ENCODE measurements around the gene INPP4A. TPM values are rescaled to one million over a fixed set of nuclear protein-coding genes. Genes with fewer than 3 reads are reported as not detected.

Gene INPP4A
- total and polyA plus RNA-seq, 2 of the 13 experiments (the other 11 are each of a cell fraction or from before 2014, with no cell fraction given), result 10.1 to 10.9 TPM

DNA sequence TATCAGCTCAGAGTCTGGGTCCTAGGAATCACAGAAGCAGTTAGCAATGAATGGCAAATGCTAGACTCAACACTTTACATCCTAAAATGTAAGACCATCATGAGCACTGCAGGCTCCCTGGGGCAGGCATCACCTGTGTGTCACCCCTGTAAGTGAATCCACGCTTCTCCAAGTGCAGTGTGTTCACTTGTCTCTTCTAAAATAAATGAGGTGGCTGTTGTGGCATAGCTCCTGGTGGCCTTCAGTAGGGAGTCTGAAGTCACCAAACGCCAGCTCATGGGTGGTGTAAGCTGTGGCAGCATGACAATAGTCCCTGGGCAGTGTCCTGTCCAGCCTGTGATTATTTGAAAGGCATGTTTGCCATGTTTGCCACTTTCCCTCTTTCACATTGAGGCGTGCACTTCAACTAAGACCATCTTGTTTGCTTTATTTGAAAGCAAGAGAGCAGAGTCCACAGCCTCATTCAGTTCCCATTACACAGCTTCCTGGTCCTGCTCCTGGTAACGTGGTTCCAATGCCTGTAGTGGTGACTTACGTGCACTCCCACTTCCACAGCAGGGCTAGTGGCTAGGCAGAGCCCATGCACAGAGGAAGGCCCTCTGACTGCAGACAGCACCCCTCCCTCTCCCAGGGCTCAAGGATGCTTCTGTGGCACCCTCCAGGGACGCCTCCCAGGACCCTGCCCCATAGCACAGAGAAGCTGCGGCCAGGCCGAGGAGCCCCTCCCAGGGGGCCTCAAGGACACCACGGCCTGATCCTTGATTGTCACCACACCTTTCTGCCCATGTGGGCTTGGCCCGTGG lies 139.4 kb downstream of the INPP4A start (continued):
- TF ChIP-seq, protein P1, sequence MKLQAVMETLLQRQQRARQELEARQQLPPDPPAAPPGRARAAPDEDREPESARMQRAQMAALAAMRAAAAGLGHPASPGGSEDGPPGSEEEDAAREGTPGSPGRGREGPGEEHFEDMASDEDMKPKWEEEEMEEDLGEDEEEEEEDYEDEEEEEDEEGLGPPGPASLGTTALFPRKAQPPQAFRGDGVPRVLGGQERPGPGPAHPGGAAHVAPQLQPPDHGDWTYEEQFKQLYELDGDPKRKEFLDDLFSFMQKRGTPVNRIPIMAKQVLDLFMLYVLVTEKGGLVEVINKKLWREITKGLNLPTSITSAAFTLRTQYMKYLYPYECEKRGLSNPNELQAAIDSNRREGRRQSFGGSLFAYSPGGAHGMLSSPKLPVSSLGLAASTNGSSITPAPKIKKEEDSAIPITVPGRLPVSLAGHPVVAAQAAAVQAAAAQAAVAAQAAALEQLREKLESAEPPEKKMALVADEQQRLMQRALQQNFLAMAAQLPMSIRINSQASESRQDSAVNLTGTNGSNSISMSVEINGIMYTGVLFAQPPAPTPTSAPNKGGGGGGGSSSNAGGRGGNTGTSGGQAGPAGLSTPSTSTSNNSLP (IDR thresholded peaks at IDR 0.05; ENCODE audit: low read depth, low read length), result no peak
- TF ChIP-seq MIXL1 (CRISPR knock-in tag; IDR thresholded peaks at IDR 0.05) (0 out of 2 replicates have a peak, but pooled peaks have one; percentile 43), ZNF382 (CRISPR knock-in tag; IDR thresholded peaks at IDR 0.05; ENCODE audit: borderline replicate concordance) (no peak), MED13 (CRISPR knock-in tag; IDR thresholded peaks at IDR 0.05) (no peak), KDM3A (CRISPR knock-in tag; IDR thresholded peaks at IDR 0.05; ENCODE audit: low read depth) (no peak), ZNF773 (CRISPR knock-in tag; IDR thresholded peaks at IDR 0.05; ENCODE audit: borderline replicate concordance) (no peak), ZNF547 (CRISPR knock-in tag; IDR thresholded peaks at IDR 0.05) (peak; percentile 71; the same call in 1 of the 2 replicates), ETV5 (CRISPR knock-in tag; IDR thresholded peaks at IDR 0.05; ENCODE audit: borderline replicate concordance) (peak; percentile 57), NFRKB (IDR thresholded peaks at IDR 0.05) (no peak), THAP11 (CRISPR knock-in tag; IDR thresholded peaks at IDR 0.05) (peak; percentile 69; the same call in 1 of the 2 replicates), ZBTB3 (CRISPR knock-in tag; IDR thresholded peaks at IDR 0.05; ENCODE audit: borderline replicate concordance, low read depth) (no peak), SMARCC2 (IDR thresholded peaks at IDR 0.05) (no peak), BRCA1 (CRISPR knock-in tag; IDR thresholded peaks at IDR 0.05) (no peak), ZNF460 (CRISPR knock-in tag; IDR thresholded peaks at IDR 0.05; ENCODE audit: borderline replicate concordance) (no peak)
- TF ChIP-seq, protein P2, sequence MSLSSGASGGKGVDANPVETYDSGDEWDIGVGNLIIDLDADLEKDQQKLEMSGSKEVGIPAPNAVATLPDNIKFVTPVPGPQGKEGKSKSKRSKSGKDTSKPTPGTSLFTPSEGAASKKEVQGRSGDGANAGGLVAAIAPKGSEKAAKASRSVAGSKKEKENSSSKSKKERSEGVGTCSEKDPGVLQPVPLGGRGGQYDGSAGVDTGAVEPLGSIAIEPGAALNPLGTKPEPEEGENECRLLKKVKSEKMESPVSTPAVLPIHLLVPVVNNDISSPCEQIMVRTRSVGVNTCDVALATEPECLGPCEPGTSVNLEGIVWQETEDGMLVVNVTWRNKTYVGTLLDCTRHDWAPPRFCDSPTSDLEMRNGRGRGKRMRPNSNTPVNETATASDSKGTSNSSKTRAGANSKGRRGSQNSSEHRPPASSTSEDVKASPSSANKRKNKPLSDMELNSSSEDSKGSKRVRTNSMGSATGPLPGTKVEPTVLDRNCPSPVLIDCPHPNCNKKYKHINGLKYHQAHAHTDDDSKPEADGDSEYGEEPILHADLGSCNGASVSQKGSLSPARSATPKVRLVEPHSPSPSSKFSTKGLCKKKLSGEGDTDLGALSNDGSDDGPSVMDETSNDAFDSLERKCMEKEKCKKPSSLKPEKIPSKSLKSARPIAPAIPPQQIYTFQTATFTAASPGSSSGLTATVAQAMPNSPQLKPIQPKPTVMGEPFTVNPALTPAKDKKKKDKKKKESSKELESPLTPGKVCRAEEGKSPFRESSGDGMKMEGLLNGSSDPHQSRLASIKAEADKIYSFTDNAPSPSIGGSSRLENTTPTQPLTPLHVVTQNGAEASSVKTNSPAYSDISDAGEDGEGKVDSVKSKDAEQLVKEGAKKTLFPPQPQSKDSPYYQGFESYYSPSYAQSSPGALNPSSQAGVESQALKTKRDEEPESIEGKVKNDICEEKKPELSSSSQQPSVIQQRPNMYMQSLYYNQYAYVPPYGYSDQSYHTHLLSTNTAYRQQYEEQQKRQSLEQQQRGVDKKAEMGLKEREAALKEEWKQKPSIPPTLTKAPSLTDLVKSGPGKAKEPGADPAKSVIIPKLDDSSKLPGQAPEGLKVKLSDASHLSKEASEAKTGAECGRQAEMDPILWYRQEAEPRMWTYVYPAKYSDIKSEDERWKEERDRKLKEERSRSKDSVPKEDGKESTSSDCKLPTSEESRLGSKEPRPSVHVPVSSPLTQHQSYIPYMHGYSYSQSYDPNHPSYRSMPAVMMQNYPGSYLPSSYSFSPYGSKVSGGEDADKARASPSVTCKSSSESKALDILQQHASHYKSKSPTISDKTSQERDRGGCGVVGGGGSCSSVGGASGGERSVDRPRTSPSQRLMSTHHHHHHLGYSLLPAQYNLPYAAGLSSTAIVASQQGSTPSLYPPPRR (CRISPR knock-in tag; IDR thresholded peaks at IDR 0.05; ENCODE audit: borderline replicate concordance), result peak; percentile 27; the same call in 1 of the 2 replicates
- TF ChIP-seq, protein P3, sequence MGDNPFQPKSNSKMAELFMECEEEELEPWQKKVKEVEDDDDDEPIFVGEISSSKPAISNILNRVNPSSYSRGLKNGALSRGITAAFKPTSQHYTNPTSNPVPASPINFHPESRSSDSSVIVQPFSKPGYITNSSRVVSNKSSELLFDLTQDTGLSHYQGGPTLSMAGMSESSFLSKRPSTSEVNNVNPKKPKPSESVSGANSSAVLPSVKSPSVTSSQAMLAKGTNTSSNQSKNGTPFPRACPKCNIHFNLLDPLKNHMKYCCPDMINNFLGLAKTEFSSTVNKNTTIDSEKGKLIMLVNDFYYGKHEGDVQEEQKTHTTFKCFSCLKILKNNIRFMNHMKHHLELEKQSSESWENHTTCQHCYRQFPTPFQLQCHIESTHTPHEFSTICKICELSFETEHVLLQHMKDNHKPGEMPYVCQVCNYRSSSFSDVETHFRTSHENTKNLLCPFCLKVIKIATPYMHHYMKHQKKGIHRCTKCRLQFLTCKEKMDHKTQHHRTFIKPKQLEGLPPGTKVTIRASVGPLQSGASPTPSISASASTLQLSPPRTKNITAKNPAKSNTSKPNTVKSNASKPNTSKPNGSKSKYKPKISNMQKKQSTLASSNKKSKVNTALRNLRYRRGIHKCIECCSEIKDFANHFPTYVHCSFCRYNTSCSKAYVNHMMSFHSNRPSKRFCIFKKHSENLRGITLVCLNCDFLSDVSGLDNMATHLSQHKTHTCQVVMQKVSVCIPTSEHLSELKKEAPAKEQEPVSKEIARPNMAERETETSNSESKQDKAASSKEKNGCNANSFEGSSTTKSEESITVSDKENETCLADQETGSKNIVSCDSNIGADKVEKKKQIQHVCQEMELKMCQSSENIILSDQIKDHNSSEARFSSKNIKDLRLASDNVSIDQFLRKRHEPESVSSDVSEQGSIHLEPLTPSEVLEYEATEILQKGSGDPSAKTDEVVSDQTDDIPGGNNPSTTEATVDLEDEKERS (CRISPR knock-in tag; IDR thresholded peaks at IDR 0.05), result peak; percentile 85; the same call in 1 of the 2 replicates
- TF ChIP-seq, protein P4, sequence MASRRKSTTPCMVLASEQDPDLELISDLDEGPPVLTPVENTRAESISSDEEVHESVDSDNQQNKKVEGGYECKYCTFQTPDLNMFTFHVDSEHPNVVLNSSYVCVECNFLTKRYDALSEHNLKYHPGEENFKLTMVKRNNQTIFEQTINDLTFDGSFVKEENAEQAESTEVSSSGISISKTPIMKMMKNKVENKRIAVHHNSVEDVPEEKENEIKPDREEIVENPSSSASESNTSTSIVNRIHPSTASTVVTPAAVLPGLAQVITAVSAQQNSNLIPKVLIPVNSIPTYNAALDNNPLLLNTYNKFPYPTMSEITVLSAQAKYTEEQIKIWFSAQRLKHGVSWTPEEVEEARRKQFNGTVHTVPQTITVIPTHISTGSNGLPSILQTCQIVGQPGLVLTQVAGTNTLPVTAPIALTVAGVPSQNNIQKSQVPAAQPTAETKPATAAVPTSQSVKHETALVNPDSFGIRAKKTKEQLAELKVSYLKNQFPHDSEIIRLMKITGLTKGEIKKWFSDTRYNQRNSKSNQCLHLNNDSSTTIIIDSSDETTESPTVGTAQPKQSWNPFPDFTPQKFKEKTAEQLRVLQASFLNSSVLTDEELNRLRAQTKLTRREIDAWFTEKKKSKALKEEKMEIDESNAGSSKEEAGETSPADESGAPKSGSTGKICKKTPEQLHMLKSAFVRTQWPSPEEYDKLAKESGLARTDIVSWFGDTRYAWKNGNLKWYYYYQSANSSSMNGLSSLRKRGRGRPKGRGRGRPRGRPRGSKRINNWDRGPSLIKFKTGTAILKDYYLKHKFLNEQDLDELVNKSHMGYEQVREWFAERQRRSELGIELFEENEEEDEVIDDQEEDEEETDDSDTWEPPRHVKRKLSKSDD (CRISPR knock-in tag; IDR thresholded peaks at IDR 0.05; ENCODE audit: low read depth), result 0 out of 2 replicates have a peak, but pooled peaks have one; percentile 46
